Astrocyte (in vitro differentiated cells and primary cell): Measurements from ENCODE around the gene SLC10A6. TPM values are rescaled to one million over a fixed set of nuclear protein-coding genes. Genes with fewer than 3 reads are reported as not detected.

Experiments
- DNase-seq: peaks from one replicate; pipeline ENCODE4 v3.0.0-alpha.2; 2010; ENCODE audit warnings: low read depth
- FAIRE-seq: peaks from 2 replicates; lab custom pipeline; 2011; peaks lifted over from hg19 to GRCh38; lab: Jason Lieb, UNC
- H2AFZ ChIP-seq: 2 replicates; pipeline ENCODE4 v1.6.0; 2012; ENCODE audit warnings: low read depth, low read length, inconsistent platforms
- H3K27ac ChIP-seq: 2 replicates; pipeline ENCODE4 v1.5.1; 2011; ENCODE audit warnings: low read depth, low read length, inconsistent platforms
- H3K27me3 ChIP-seq: 2 replicates; pipeline ENCODE4 v1.6.0; 2011; ENCODE audit warnings: low read length, inconsistent platforms; ENCODE audit not compliant: insufficient read depth
- H3K36me3 ChIP-seq: 2 replicates; pipeline ENCODE4 v1.5.1; 2011; ENCODE audit warnings: low read length, inconsistent platforms; ENCODE audit not compliant: insufficient read depth
- H3K4me1 ChIP-seq: 2 replicates; pipeline ENCODE4 v1.5.1; 2011; ENCODE audit warnings: low read length, inconsistent platforms; ENCODE audit not compliant: insufficient read depth
- H3K4me2 ChIP-seq: 2 replicates; pipeline ENCODE4 v1.6.0; 2012; ENCODE audit warnings: low read length, inconsistent platforms
- H3K4me3 ChIP-seq: 2 replicates; pipeline ENCODE4 v1.5.1; 2011; ENCODE audit warnings: low read depth, mild to moderate bottlenecking, low read length, inconsistent platforms; ENCODE audit not compliant: insufficient read depth
- H3K79me2 ChIP-seq: 2 replicates; pipeline ENCODE4 v1.6.0; 2012; ENCODE audit warnings: mild to moderate bottlenecking, low read length, inconsistent platforms; ENCODE audit not compliant: insufficient read depth
- H3K9ac ChIP-seq: 2 replicates; pipeline ENCODE4 v1.6.0; 2012; ENCODE audit warnings: mild to moderate bottlenecking, low read length, inconsistent platforms
- H3K9me3 ChIP-seq: 2 replicates; pipeline ENCODE4 v1.5.1; 2012; ENCODE audit warnings: low read depth, mild to moderate bottlenecking, low read length, inconsistent platforms; ENCODE audit not compliant: insufficient read depth
- H4K20me1 ChIP-seq: 2 replicates; pipeline ENCODE4 v1.6.0; 2012; ENCODE audit warnings: low read length, inconsistent platforms; ENCODE audit not compliant: insufficient read depth
- H3K27ac Mint-ChIP-seq: one replicate; pipeline ENCODE4 v1.8.0; 2021; ENCODE audit warnings: mild to moderate bottlenecking, mixed read lengths; ENCODE audit not compliant: unreplicated experiment
- H3K27me3 Mint-ChIP-seq: one replicate; pipeline ENCODE4 v1.8.0; 2021; ENCODE audit warnings: low read depth, mixed read lengths; ENCODE audit not compliant: unreplicated experiment
- H3K36me3 Mint-ChIP-seq: one replicate; pipeline ENCODE4 v1.8.0; 2021; ENCODE audit warnings: low read depth, mixed read lengths; ENCODE audit not compliant: unreplicated experiment
- H3K4me1 Mint-ChIP-seq: one replicate; pipeline ENCODE4 v1.8.0; 2021; ENCODE audit warnings: low read depth, mixed read lengths; ENCODE audit not compliant: unreplicated experiment
- H3K4me3 Mint-ChIP-seq: one replicate; pipeline ENCODE4 v1.8.0; 2021; ENCODE audit warnings: mild to moderate bottlenecking, moderate library complexity, mixed read lengths; ENCODE audit not compliant: unreplicated experiment
- H3K9me3 Mint-ChIP-seq: one replicate; pipeline ENCODE4 v1.8.0; 2021; ENCODE audit warnings: mild to moderate bottlenecking, mixed read lengths; ENCODE audit not compliant: unreplicated experiment
- EZH2 ChIP-seq: IDR thresholded peaks from 2 replicates; pipeline ENCODE4 v1.6.1; 2012; ENCODE audit warnings: mild to moderate bottlenecking, low read length, inconsistent platforms; ENCODE audit not compliant: insufficient read depth
- total RNA-seq: library from RNA; stranded (reverse); gene quantifications from 2 replicates; pipeline ENCODE4 v1.2.1, GENCODE V29; 2021
- TF ChIP-seq, protein P1 (sequence below): IDR thresholded peaks from 2 replicates; pipeline ENCODE4 v1.5.1; 2011; ENCODE audit warnings: low read depth, mild to moderate bottlenecking, inconsistent platforms, low read length, moderate library complexity; ENCODE audit not compliant: insufficient read depth

The SLC10A6 gene
- total RNA-seq, 1 donor from 2014 or later, result not detected

DNA sequence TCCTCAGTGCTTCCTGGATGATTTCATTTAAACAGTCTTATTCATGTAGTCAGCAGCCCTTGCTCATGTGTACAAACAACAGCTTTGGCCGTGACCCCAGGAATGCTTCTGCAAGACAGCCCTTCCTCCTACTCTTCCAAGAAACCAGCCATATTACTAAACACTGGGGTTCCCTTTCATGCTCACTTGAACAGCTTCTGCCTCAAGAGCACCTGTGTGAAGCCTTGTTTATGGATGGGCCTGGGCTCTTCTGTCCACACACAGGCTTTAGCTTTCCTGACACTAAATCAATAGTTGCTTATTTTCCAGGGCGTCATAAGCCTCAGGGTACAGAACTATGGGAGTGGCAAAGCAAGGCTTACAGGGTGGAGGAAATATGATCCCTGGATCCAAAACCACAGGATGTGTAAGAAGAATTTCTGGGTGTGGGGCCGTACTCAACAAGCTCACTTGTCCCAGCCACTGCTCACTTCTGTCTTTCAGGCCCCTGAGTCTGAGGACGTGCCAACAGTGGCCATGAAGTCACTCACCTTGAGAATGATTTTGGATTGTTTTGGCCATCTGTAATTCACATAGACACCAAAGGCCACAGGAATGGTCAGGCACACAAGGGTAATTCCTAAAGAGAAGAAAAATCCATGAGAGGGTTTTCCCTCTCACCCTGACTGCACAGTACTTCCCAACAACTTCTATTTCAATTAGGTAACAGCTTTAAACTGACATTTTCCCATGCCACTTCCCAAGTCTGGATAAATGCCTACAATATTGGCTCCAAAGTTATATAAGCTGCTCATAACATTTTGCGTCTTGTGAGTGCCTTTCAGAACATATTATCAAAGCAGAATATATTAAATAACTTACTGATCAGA, 17.7 kb downstream of the SLC10A6 start:
- Histone ChIP-seq H3K27ac (peak overlapping the region; percentile 52), H3K4me1 (peaks cover 11% of the 10 kb centered on the region), H4K20me1 (no peaks in the 10 kb centered on the region), H3K4me2 (peak overlapping the region; percentile 66), H3K4me3 (no peak overlapping the region), H3K36me3 (no peaks in the 10 kb centered on the region), H3K9ac (no peak overlapping the region), H3K79me2 (no peaks in the 10 kb centered on the region), H3K27me3 (no peaks in the 10 kb centered on the region), H3K9me3 (no peaks in the 10 kb centered on the region), H2AFZ (peak overlapping the region; percentile 48)
- H3K27ac Mint-ChIP-seq, result peak overlapping the region; percentile 96
- peaks cover 14% of the 10 kb centered on the region for H3K4me1 Mint-ChIP-seq
- peaks cover 4% of the 10 kb centered on the region for H3K27me3 Mint-ChIP-seq
- peaks cover 5% of the 10 kb centered on the region for H3K9me3 Mint-ChIP-seq
- FAIRE-seq, result peak; percentile 84
- H3K4me3 Mint-ChIP-seq, result no peak overlapping the region
- H3K36me3 Mint-ChIP-seq, result no peaks in the 10 kb centered on the region
- peak; percentile 94 for DNase-seq
- TF ChIP-seq EZH2, result no peak

DNA sequence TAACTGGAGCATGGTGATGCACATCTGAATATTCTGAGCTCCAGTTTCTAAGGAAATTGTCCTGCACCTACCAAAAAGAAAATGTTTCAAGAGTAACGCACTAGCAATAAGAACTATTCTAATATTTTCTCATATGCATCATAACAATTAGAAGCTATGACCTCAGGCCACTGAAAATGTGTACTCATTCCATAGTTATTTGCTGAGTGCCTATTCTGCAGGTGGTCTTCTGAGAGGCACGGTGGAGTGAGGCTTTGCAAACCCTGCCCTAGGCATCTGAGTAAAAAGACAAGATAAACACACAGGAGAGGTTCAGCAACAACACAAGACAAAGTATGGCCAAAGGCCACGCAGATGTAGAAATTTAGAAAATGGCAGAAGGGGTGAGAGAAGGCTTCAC, 23.7 kb downstream of the SLC10A6 start:
- Histone ChIP-seq H3K27ac (no peak overlapping the region), H4K20me1 (no peaks in the 10 kb centered on the region), H3K4me1 (no peaks in the 10 kb centered on the region), H3K9me3 (no peaks in the 10 kb centered on the region), H3K4me2 (no peak overlapping the region), H3K4me3 (no peak overlapping the region), H2AFZ (no peak overlapping the region), H3K36me3 (no peaks in the 10 kb centered on the region), H3K27me3 (no peaks in the 10 kb centered on the region), H3K79me2 (no peaks in the 10 kb centered on the region), H3K9ac (no peak overlapping the region)
- Mint-ChIP-seq H3K27ac (no peak overlapping the region), H3K27me3 (no peaks in the 10 kb centered on the region), H3K4me1 (peaks cover 5% of the 10 kb centered on the region), H3K4me3 (no peak overlapping the region), H3K36me3 (no peaks in the 10 kb centered on the region), H3K9me3 (peaks cover 5% of the 10 kb centered on the region)
- peak; percentile 4 for DNase-seq
- no peak for FAIRE-seq
- TF ChIP-seq, protein P1, sequence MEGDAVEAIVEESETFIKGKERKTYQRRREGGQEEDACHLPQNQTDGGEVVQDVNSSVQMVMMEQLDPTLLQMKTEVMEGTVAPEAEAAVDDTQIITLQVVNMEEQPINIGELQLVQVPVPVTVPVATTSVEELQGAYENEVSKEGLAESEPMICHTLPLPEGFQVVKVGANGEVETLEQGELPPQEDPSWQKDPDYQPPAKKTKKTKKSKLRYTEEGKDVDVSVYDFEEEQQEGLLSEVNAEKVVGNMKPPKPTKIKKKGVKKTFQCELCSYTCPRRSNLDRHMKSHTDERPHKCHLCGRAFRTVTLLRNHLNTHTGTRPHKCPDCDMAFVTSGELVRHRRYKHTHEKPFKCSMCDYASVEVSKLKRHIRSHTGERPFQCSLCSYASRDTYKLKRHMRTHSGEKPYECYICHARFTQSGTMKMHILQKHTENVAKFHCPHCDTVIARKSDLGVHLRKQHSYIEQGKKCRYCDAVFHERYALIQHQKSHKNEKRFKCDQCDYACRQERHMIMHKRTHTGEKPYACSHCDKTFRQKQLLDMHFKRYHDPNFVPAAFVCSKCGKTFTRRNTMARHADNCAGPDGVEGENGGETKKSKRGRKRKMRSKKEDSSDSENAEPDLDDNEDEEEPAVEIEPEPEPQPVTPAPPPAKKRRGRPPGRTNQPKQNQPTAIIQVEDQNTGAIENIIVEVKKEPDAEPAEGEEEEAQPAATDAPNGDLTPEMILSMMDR, result no peak
- TF ChIP-seq EZH2, result no peak

DNA sequence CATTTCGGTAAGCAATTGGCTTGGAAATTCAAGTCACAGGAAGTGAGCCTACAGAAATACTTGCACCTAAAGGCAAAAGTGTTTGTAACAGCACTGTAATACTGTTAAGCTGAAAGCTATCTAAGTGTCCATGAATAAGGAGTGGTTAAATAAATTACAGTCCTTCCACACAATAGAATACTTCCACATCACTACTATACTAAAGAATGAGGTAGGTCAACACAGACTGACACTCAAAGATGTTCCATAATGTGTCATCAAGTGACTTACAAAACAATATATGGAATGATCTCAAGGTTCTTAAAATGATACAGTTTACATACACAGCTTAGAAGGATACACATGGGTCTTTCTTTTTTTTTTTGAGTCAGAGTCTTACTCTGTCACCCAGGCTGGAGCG, 27.0 kb downstream of the SLC10A6 start:
- H3K4me3 ChIP-seq, result no peak overlapping the region
- H3K27ac Mint-ChIP-seq, result no peak overlapping the region
- no peak overlapping the region for H3K9ac ChIP-seq
- peak; percentile 5 for DNase-seq
- no peaks in the 10 kb centered on the region for H3K79me2 ChIP-seq
- H3K27me3 ChIP-seq, result no peaks in the 10 kb centered on the region
- H3K27ac ChIP-seq, result no peak overlapping the region
- no peak for FAIRE-seq
- H4K20me1 ChIP-seq, result no peaks in the 10 kb centered on the region
- TF ChIP-seq, protein P1, result no peak
- no peak for TF ChIP-seq EZH2
- peaks cover 12% of the 10 kb centered on the region for H3K4me1 Mint-ChIP-seq
- no peaks in the 10 kb centered on the region for H3K27me3 Mint-ChIP-seq
- no peaks in the 10 kb centered on the region for H3K9me3 ChIP-seq
- no peaks in the 10 kb centered on the region for H3K4me1 ChIP-seq
- no peak overlapping the region for H3K4me3 Mint-ChIP-seq
- H3K36me3 ChIP-seq, result no peaks in the 10 kb centered on the region
- H2AFZ ChIP-seq, result no peak overlapping the region
- H3K9me3 Mint-ChIP-seq, result no peaks in the 10 kb centered on the region
- no peak overlapping the region for H3K4me2 ChIP-seq
- peaks cover 7% of the 10 kb centered on the region for H3K36me3 Mint-ChIP-seq
